HCT116 (cell line): Measurements from ENCODE around the gene SEC61G. TPM values are rescaled to one million over a fixed set of nuclear protein-coding genes. Genes with fewer than 3 reads are reported as not detected.

ENCODE experiments used
- total RNA-seq: library from RNA; stranded (reverse); gene quantifications from one replicate; pipeline ENCODE4 v1.2.1, GENCODE V29; 2021; ENCODE audit not compliant: unreplicated experiment

The SEC61G gene
- total RNA-seq, 1 experiment from 2014 or later: 147 TPM

Other genes with a start within 250 kb of the SEC61G start
- gene VSTM2A, start 216.8 kb downstream of the SEC61G start, total RNA-seq: not detected